PFSK-1 (cell line): ENCODE results near the gene TMEM212.

ENCODE experiments used
- FOXP2 ChIP-seq: optimal IDR thresholded peaks from 2 replicates; pipeline ENCODE3; 2011; ENCODE audit warnings: borderline replicate concordance, control low read depth, inconsistent platforms; ENCODE audit not compliant: insufficient read depth; ENCODE audit errors: extremely low read length, extremely low read depth
- POLR2AphosphoS5 ChIP-seq: IDR thresholded peaks from 2 replicates; pipeline ENCODE4 v1.6.1; 2012; ENCODE audit warnings: low read depth, mild to moderate bottlenecking, control low read depth, low read length, moderate library complexity
- SIN3A ChIP-seq: IDR thresholded peaks from 2 replicates; pipeline ENCODE4 v1.6.1; 2012; ENCODE audit warnings: mild to moderate bottlenecking, low read length, moderate library complexity, borderline replicate concordance; ENCODE audit not compliant: insufficient read depth
- TAF1 ChIP-seq: IDR thresholded peaks from 2 replicates; pipeline ENCODE4 v1.6.1; 2012; ENCODE audit warnings: low read length, control low read depth, borderline replicate concordance; ENCODE audit not compliant: insufficient read depth
- TF ChIP-seq, protein P1 (sequence below), 2 experiments: IDR thresholded peaks; 2 replicates each; pipeline versions ENCODE4 v1.6.1 to v1.8.0; 2011 to 2012; ENCODE audit warnings: low read depth in 2 of 2, low read length in 2 of 2, control low read depth in 1 of 2, inconsistent platforms in 1 of 2, mild to moderate bottlenecking in 1 of 2, moderate library complexity in 1 of 2; ENCODE audit not compliant: insufficient read depth in 1 of 2

DNA sequence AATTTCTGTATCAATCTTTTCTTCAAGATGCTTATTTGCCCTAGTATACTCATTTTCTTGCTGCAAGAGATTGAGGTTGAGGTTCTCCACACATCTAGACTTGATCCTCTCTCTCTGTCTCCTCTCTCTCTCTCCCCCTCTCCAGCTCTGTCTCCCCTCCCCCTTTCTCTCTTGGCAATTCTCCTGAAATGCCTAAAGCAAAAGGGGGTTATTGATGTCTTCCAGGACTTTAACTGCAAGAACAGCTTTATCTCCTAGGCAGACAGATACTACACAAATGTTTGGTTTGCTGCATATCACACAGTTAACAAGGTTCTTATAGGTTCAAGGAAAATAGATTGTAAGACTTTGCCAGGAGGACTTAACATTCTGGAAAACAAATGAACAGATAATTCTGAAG is 52.1 kb downstream of the TMEM212 start:
- TF ChIP-seq TAF1 (no peak), FOXP2 (no peak), POLR2AphosphoS5 (no peak), SIN3A (no peak)
- TF ChIP-seq, protein P1, sequence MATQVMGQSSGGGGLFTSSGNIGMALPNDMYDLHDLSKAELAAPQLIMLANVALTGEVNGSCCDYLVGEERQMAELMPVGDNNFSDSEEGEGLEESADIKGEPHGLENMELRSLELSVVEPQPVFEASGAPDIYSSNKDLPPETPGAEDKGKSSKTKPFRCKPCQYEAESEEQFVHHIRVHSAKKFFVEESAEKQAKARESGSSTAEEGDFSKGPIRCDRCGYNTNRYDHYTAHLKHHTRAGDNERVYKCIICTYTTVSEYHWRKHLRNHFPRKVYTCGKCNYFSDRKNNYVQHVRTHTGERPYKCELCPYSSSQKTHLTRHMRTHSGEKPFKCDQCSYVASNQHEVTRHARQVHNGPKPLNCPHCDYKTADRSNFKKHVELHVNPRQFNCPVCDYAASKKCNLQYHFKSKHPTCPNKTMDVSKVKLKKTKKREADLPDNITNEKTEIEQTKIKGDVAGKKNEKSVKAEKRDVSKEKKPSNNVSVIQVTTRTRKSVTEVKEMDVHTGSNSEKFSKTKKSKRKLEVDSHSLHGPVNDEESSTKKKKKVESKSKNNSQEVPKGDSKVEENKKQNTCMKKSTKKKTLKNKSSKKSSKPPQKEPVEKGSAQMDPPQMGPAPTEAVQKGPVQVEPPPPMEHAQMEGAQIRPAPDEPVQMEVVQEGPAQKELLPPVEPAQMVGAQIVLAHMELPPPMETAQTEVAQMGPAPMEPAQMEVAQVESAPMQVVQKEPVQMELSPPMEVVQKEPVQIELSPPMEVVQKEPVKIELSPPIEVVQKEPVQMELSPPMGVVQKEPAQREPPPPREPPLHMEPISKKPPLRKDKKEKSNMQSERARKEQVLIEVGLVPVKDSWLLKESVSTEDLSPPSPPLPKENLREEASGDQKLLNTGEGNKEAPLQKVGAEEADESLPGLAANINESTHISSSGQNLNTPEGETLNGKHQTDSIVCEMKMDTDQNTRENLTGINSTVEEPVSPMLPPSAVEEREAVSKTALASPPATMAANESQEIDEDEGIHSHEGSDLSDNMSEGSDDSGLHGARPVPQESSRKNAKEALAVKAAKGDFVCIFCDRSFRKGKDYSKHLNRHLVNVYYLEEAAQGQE (IDR thresholded peaks at IDR 0.05; ENCODE audit: insufficient read depth in 1 of 2, low read depth in 2 of 2, low read length in 2 of 2) = no peak
